NB4 (cell line): ENCODE data around the gene TNFRSF11A.

Experiments used
- DNase-seq: peaks from one replicate; pipeline ENCODE4 v3.0.0; 2010; ENCODE audit warnings: low read depth
- H3K4me3 ChIP-seq: one replicate; pipeline ENCODE4 v1.5.1; 2011; ENCODE audit warnings: mild to moderate bottlenecking, low read depth, low read length, moderate library complexity
- MYC ChIP-seq: IDR thresholded peaks from 2 replicates; pipeline ENCODE4 v1.6.1; 2011; ENCODE audit warnings: low read depth, low read length
- POLR2A ChIP-seq: IDR thresholded peaks from 2 replicates; pipeline ENCODE4 v1.6.1; 2011; ENCODE audit warnings: mild to moderate bottlenecking; ENCODE audit not compliant: insufficient read length; ENCODE audit errors: extremely low read depth
- TF ChIP-seq, protein P1 (sequence below): IDR thresholded peaks from 2 replicates; pipeline ENCODE4 v1.6.1; 2011; ENCODE audit warnings: low read depth, low read length
- TF ChIP-seq, protein P2 (sequence below): IDR thresholded peaks from one replicate; pipeline ENCODE4 v1.5.1; 2012; ENCODE audit warnings: low read depth, low read length

Gene TNFRSF11A

DNA sequence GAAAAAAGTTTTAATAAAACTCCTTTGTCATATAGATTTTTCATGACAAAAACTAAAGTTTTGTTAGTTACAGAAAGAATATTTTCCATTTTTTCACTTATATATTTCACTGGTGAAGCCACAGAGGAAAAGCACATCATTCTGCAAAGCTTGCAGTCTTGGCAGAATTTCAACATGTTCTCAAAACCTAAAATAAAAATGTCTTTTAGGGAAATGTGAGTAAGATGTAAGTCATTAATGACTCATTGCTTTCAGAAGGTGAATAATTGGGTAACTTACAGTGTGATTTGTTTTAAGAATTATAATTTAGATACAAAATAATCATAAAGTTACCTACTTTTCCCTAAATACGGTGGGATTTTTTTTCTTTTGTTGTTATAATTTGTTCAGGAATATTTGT, 43.4 kb upstream of the TNFRSF11A start:
- peak; percentile 7 for DNase-seq
- H3K4me3 ChIP-seq, result no peak overlapping the region
- TF ChIP-seq, protein P1, sequence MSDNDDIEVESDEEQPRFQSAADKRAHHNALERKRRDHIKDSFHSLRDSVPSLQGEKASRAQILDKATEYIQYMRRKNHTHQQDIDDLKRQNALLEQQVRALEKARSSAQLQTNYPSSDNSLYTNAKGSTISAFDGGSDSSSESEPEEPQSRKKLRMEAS, result no peak
- TF ChIP-seq POLR2A (no peak), MYC (no peak)
- TF ChIP-seq, protein P2, sequence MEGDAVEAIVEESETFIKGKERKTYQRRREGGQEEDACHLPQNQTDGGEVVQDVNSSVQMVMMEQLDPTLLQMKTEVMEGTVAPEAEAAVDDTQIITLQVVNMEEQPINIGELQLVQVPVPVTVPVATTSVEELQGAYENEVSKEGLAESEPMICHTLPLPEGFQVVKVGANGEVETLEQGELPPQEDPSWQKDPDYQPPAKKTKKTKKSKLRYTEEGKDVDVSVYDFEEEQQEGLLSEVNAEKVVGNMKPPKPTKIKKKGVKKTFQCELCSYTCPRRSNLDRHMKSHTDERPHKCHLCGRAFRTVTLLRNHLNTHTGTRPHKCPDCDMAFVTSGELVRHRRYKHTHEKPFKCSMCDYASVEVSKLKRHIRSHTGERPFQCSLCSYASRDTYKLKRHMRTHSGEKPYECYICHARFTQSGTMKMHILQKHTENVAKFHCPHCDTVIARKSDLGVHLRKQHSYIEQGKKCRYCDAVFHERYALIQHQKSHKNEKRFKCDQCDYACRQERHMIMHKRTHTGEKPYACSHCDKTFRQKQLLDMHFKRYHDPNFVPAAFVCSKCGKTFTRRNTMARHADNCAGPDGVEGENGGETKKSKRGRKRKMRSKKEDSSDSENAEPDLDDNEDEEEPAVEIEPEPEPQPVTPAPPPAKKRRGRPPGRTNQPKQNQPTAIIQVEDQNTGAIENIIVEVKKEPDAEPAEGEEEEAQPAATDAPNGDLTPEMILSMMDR, result no peak

DNA sequence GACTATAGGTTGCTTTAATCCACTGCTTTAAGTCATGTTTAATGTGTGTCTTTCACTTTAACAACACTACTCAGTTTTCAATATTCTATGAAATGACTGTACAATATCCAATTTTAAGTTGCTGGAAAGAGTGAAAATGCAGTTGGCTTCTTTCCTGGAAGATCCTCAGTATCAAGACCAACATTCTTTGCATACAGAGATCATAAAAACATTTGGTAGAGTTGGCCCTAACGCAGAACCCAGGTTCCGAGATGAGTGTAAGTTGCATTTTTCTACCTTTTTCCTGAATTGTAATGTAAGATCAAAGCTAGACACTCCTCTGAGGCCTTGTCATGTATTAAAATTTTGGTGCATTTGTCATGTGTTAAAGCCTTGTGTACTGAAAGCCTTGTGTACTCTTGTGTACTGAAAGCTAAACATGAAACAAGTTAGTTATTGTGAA, 42.9 kb upstream of the TNFRSF11A start:
- TF ChIP-seq, protein P1, result no peak
- no peak for TF ChIP-seq POLR2A
- TF ChIP-seq, protein P2, result no peak
- no peak for TF ChIP-seq MYC
- H3K4me3 ChIP-seq, result no peak overlapping the region
- no peak for DNase-seq

DNA sequence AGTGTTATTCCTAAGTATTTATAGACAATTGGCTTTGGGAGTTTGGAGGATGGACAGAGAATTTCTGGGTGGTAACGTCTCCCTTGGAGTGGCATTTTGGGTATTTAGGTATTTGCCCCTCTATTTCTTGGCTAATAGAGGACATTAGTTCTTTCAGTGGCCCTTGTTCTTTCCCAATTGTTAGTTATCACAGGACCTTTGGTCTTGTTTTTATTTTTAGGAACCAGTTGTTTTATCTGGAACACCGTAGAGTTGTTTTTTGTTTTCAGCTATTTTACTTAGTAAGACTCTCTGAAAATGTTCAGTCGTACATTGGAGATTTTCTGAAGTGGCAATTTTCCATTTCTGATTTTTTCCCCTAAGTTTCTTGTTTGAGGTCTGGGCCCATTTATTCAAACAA, 40.5 kb upstream of the TNFRSF11A start:
- TF ChIP-seq, protein P1, result no peak
- no peak for TF ChIP-seq MYC
- no peak for TF ChIP-seq POLR2A
- TF ChIP-seq, protein P2, result no peak
- no peak for DNase-seq
- H3K4me3 ChIP-seq, result no peak overlapping the region

DNA sequence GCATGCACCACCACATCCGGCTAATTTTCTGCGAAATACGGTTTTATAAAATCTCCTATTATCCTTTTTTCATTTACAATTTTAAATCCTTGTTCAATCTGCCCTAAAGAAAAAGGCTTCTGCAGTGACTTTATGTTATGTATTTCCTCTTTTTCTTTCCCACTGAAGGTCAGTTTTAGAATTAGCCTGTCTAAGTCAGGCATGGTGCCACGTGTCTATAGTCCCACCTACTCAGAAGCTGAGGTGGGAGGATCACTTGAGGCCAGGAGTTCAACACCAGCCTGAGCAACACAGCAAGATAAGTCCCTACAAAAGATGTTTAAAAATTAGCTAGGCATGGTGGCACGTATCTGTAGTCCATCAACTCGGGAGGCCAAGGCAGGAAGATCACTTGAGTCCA, 39.8 kb upstream of the TNFRSF11A start:
- H3K4me3 ChIP-seq, result no peak overlapping the region
- no peak for DNase-seq
- TF ChIP-seq, protein P1, result no peak
- TF ChIP-seq MYC (no peak), POLR2A (no peak)
- TF ChIP-seq, protein P2, result no peak

DNA sequence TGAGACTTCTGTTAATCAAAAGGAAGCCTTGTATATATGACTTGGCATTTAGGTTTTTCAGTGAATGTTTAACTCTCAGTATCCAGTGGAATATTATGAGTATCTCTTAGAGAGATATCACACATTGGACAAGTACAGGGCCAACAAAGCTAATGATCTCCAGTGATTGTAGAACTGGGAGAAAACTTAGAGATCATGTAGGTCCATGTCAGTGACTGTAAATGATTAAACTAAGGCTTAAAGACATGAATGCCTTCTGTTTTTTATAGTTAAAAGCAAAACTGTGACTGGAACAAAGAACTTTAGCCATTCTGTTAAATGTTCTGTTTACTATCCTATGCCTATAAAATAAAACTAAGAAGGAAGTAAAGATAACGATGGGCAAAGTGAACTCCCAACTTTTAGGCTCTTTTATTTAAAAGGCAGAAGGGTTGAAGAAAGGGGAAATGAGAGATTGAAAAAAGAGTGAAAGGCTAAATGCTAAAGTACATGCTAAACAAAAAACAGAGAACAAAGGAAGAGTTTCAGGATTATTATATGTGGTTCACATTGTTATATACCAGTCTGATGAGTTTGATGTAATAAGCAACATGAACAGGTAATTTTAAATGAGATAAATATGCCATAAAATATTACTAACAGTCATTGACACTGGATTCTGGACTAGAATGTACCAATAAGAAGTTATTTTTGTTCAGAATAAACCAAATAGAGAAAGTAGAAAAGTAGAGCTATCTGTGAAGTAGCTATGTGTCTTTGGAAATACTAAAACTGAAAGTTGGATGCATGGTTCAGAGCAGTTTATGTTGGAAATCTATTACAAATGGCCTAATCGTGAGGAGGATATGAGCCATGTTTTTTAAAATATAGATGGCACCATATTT, 37.1 kb upstream of the TNFRSF11A start:
- TF ChIP-seq POLR2A, result no peak
- TF ChIP-seq, protein P1, result no peak
- TF ChIP-seq, protein P2, result no peak
- TF ChIP-seq MYC, result no peak
- no peak for DNase-seq
- H3K4me3 ChIP-seq, result no peak overlapping the region
